Endothelial cell of umbilical vein (primary cell): ENCODE data around the gene ZNF609. TPM values are rescaled to one million over a fixed set of nuclear protein-coding genes. Genes with fewer than 3 reads are reported as not detected.

Source experiments
- BruUV-seq: library from RNA; stranded (reverse); fragments of 400-500 nt; replicated peaks from 2 replicates; lab custom pipeline; 2021; lab: Mats Ljungman, UMichigan
- CTCF ChIA-PET: fragments of 300-600, 350-600 bp; sonication (Branson Sonifier 250); formaldehyde crosslinking; loops from one replicate; lab custom pipeline; 2021; ENCODE audit warnings: antibody characterized with exemption, inconsistent platforms; lab: Charles Lee
- POLR2A ChIA-PET: fragments of 300-600, 350-600 bp; sonication (Branson Sonifier 250); formaldehyde crosslinking; loops from one replicate; lab custom pipeline; 2021; ENCODE audit warnings: antibody characterized with exemption, inconsistent platforms; lab: Charles Lee
- DNase-seq: peaks from one replicate; pipeline ENCODE4 v3.0.0-alpha.2; 2011; ENCODE audit warnings: low read depth, low spot score
- FAIRE-seq: peaks from 2 replicates; lab custom pipeline; 2011; peaks lifted over from hg19 to GRCh38; lab: Jason Lieb, UNC
- H2AFZ ChIP-seq: 2 replicates; pipeline ENCODE4 v1.6.0; 2012; ENCODE audit warnings: low read depth, low read length, control low read depth, inconsistent platforms
- H3K27ac ChIP-seq: 2 replicates; pipeline ENCODE4 v1.5.1; 2011; ENCODE audit warnings: low read depth, mild to moderate bottlenecking, control low read depth, low read length, moderate library complexity; ENCODE audit not compliant: insufficient read depth
- H3K27me3 ChIP-seq, 2 experiments: 2 replicates each; pipeline versions ENCODE4 v1.6.0 to v1.6.1; 2011; ENCODE audit warnings: low read length in 2 of 2, mixed read lengths in 1 of 2; ENCODE audit not compliant: control insufficient read depth in 2 of 2, insufficient read depth in 2 of 2
- H3K36me3 ChIP-seq, 2 experiments: 2 replicates in 1 of 2; 3 replicates in 1 of 2; pipeline ENCODE4 v1.5.1; 2011; ENCODE audit warnings: low read length in 2 of 2, mild to moderate bottlenecking in 1 of 2, moderate library complexity in 1 of 2; ENCODE audit not compliant: control insufficient read depth in 2 of 2, insufficient read depth in 2 of 2; ENCODE audit errors: extremely low read depth in 1 of 2
- H3K4me1 ChIP-seq: 3 replicates; pipeline ENCODE4 v1.5.1; 2011; ENCODE audit warnings: mild to moderate bottlenecking, low read length; ENCODE audit not compliant: control insufficient read depth, insufficient read depth; ENCODE audit errors: extremely low read depth
- H3K4me2 ChIP-seq: 2 replicates; pipeline ENCODE4 v1.6.1; 2011; ENCODE audit warnings: low read length, control low read depth, mixed read lengths; ENCODE audit not compliant: insufficient read depth
- H3K4me3 ChIP-seq, 3 experiments: fragments of 200-600 bp in 1 of 3; sonication (generic), shearing (Covaris generic) in 1 of 3; replicated peaks in 1 of 3; 2 replicates each; pipeline ENCODE4 v1.5.1; 2011 to 2016; ENCODE audit warnings: control low read depth in 3 of 3, low read length in 3 of 3, mild to moderate bottlenecking in 2 of 3, inconsistent platforms in 1 of 3, low read depth in 1 of 3, moderate library complexity in 1 of 3; ENCODE audit not compliant: insufficient read depth in 1 of 3
- H3K79me2 ChIP-seq: 2 replicates; pipeline ENCODE4 v1.6.0; 2012; ENCODE audit warnings: low read length, inconsistent platforms; ENCODE audit not compliant: control insufficient read depth, insufficient read depth
- H3K9ac ChIP-seq: replicated peaks from 2 replicates; pipeline ENCODE3; 2011; ENCODE audit warnings: low read length, control low read depth; ENCODE audit not compliant: insufficient read depth; ENCODE audit errors: extremely low read depth
- H3K9me1 ChIP-seq: replicated peaks from 3 replicates; pipeline ENCODE4 v1.6.0; 2011; ENCODE audit warnings: mild to moderate bottlenecking, low read length; ENCODE audit not compliant: control insufficient read depth, insufficient read depth; ENCODE audit errors: extremely low read depth
- H3K9me3 ChIP-seq: replicated peaks from 2 replicates; pipeline ENCODE4 v1.5.1; 2012; ENCODE audit warnings: low read length, inconsistent platforms; ENCODE audit not compliant: control insufficient read depth, insufficient read depth
- H4K20me1 ChIP-seq: replicated peaks from 2 replicates; pipeline ENCODE3; 2011; ENCODE audit warnings: mild to moderate bottlenecking, low read length; ENCODE audit not compliant: control insufficient read depth, insufficient read depth; ENCODE audit errors: extremely low read depth
- EZH2 ChIP-seq: IDR thresholded peaks from 2 replicates; pipeline ENCODE4 v1.6.1; 2012; ENCODE audit warnings: borderline replicate concordance, low read depth, mild to moderate bottlenecking, moderate library complexity, low read length, inconsistent platforms; ENCODE audit not compliant: severe bottlenecking
- FOS ChIP-seq: IDR thresholded peaks from 2 replicates; pipeline ENCODE4 v1.6.1; 2011; ENCODE audit warnings: mild to moderate bottlenecking, low read length, moderate library complexity, borderline replicate concordance; ENCODE audit not compliant: insufficient read depth
- GATA2 ChIP-seq: IDR thresholded peaks from 2 replicates; pipeline ENCODE4 v1.7.0; 2011; ENCODE audit warnings: low read depth, mild to moderate bottlenecking, moderate library complexity, mixed read lengths, low read length; ENCODE audit not compliant: insufficient read length, insufficient read depth
- JUN ChIP-seq: IDR thresholded peaks from 2 replicates; pipeline ENCODE4 v1.6.1; 2011; ENCODE audit warnings: borderline replicate concordance, low read depth; ENCODE audit not compliant: insufficient read length, insufficient read depth
- MAX ChIP-seq: IDR thresholded peaks from 2 replicates; pipeline ENCODE4 v1.6.1; 2011; ENCODE audit not compliant: insufficient read depth, insufficient read length
- MYC ChIP-seq: IDR thresholded peaks from one replicate; pipeline ENCODE4 v1.6.1; 2011; ENCODE audit warnings: mild to moderate bottlenecking, low read depth, low read length
- POLR2A ChIP-seq: IDR thresholded peaks from 2 replicates; pipeline ENCODE4 v1.6.1; 2012; ENCODE audit warnings: low read depth, mild to moderate bottlenecking, control low read depth, low read length
- POLR2AphosphoS5 ChIP-seq: IDR thresholded peaks from 2 replicates; pipeline ENCODE4 v1.6.1; 2012; ENCODE audit warnings: low read depth, mild to moderate bottlenecking, control low read depth, low read length, moderate library complexity; ENCODE audit not compliant: insufficient read depth
- dilution Hi-C: fragments of 300-500 bp; cut with MboI; formaldehyde crosslinking; loops from one replicate; pipeline ENCODE4 v1.15.0; 2019; ENCODE audit warnings: low sequenced_read_pairs; ENCODE audit not compliant: extremely low pct_ligation_motif_present
- intact Hi-C: fragments of 100-400 bp; cut with micrococcal nuclease; formaldehyde crosslinking; loops from one replicate; pipeline ENCODE4 v1.10.0; 2022
- polyA plus RNA-seq, 4 experiments: library from polyadenylated mRNA; depleted of rRNA in 3 of 4; stranded (reverse) in 3 of 4; unstranded in 1 of 4; fragments of >200 nt; gene quantifications; 2 replicates each; pipeline versions ENCODE4 v1.2.1 to v1.2.3, GENCODE V29; 2011 to 2012; ENCODE audit warnings: missing spikeins in 1 of 4
- total RNA-seq: library from RNA; stranded (reverse); gene quantifications from 2 replicates; pipeline ENCODE4 v1.2.3, GENCODE V29; 2021
- TF ChIP-seq, protein P1 (sequence below), 2 donors: IDR thresholded peaks; 1 replicate in 1 of 2; 2 replicates in 1 of 2; pipeline ENCODE4 v1.5.1; 2011; ENCODE audit warnings: low read length in 2 of 2, mild to moderate bottlenecking in 2 of 2, moderate library complexity in 2 of 2, control low read depth in 1 of 2, inconsistent platforms in 1 of 2, low read depth in 1 of 2; ENCODE audit not compliant: insufficient read depth in 1 of 2; ENCODE audit errors: extremely low read depth in 1 of 2

ZNF609 gene
- total and polyA plus RNA-seq, 2 donors (not counting 3 experiments of a cell fraction or from before 2014, with no cell fraction given), result 18.2 to 49.6 TPM

DNA sequence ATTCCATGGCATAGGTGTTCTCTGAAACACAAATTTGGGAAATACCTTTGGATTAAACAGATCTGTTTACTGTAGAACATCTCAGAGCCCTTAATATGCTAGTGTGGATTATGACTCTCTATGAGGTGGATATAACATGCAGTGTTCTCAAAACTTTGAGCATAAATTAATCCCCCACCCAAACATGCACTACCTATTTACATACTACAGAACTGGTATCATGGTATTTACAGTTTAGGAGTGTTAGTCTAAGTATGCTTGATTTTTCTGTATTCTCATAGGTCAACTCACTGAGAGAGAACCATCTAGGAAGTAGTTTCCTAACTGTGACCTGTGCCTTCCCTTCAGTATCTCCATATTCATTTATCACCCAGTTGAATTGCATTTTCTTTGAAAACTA, 30.9 kb upstream of the ZNF609 start:
- Histone ChIP-seq H3K4me3 (no peak overlapping the region), H4K20me1 (no peaks in the 10 kb centered on the region), H3K27ac (no peak overlapping the region), H3K4me2 (no peak overlapping the region), H3K79me2 (no peaks in the 10 kb centered on the region), H3K9me3 (no peaks in the 10 kb centered on the region), H3K9ac (no peak overlapping the region), H2AFZ (no peak overlapping the region), H3K27me3 (no peaks in the 10 kb centered on the region), H3K36me3 (peaks cover 0 to 8% of the 10 kb centered on the region in 2 experiments), H3K4me1 (peaks cover 2% of the 10 kb centered on the region), H3K9me1 (no peaks in the 10 kb centered on the region)
- ChIA-PET POLR2A (no interaction called here), CTCF (interaction anchor here (1.4 to 4.7 kb wide), 2 partner anchors 252 to 299 kb away, joined by 3 to 53 read pairs; no protein-coding TSS in a partner anchor)
- no TSS peak for BruUV-seq
- TF ChIP-seq EZH2, result no peak
- TF ChIP-seq GATA2, result no peak
- no peak for TF ChIP-seq MYC
- no peak for TF ChIP-seq JUN
- no peak for TF ChIP-seq POLR2A
- TF ChIP-seq, protein P1, sequence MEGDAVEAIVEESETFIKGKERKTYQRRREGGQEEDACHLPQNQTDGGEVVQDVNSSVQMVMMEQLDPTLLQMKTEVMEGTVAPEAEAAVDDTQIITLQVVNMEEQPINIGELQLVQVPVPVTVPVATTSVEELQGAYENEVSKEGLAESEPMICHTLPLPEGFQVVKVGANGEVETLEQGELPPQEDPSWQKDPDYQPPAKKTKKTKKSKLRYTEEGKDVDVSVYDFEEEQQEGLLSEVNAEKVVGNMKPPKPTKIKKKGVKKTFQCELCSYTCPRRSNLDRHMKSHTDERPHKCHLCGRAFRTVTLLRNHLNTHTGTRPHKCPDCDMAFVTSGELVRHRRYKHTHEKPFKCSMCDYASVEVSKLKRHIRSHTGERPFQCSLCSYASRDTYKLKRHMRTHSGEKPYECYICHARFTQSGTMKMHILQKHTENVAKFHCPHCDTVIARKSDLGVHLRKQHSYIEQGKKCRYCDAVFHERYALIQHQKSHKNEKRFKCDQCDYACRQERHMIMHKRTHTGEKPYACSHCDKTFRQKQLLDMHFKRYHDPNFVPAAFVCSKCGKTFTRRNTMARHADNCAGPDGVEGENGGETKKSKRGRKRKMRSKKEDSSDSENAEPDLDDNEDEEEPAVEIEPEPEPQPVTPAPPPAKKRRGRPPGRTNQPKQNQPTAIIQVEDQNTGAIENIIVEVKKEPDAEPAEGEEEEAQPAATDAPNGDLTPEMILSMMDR (IDR thresholded peaks at IDR 0.05; ENCODE audit: extremely low read depth in 1 of 2, insufficient read depth in 1 of 2, low read depth in 1 of 2, low read length in 2 of 2), result no peak
- no peak for TF ChIP-seq MAX
- TF ChIP-seq POLR2AphosphoS5, result no peak
- TF ChIP-seq FOS, result no peak
- no peak for DNase-seq
- dilution Hi-C loops, result no loop called here
- intact Hi-C loops, result no loop called here
- peak; percentile 46 for FAIRE-seq
